Measurements from ENCODE around the gene SPRTN. TPM values are rescaled to one million over a fixed set of nuclear protein-coding genes. Genes with fewer than 3 reads are reported as not detected.

SPRTN gene
- total RNA-seq, 1 donor from 2014 or later = 14.2 TPM

- H3K36me3 ChIP-seq (ENCODE audit: control insufficient read depth, insufficient read depth, low read length) = no peaks in the 10 kb centered on the region
- FAIRE-seq = no peak
- TF ChIP-seq, protein P1, sequence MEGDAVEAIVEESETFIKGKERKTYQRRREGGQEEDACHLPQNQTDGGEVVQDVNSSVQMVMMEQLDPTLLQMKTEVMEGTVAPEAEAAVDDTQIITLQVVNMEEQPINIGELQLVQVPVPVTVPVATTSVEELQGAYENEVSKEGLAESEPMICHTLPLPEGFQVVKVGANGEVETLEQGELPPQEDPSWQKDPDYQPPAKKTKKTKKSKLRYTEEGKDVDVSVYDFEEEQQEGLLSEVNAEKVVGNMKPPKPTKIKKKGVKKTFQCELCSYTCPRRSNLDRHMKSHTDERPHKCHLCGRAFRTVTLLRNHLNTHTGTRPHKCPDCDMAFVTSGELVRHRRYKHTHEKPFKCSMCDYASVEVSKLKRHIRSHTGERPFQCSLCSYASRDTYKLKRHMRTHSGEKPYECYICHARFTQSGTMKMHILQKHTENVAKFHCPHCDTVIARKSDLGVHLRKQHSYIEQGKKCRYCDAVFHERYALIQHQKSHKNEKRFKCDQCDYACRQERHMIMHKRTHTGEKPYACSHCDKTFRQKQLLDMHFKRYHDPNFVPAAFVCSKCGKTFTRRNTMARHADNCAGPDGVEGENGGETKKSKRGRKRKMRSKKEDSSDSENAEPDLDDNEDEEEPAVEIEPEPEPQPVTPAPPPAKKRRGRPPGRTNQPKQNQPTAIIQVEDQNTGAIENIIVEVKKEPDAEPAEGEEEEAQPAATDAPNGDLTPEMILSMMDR (IDR thresholded peaks at IDR 0.05; ENCODE audit: insufficient read depth, low read length, severe bottlenecking) = no peak
- H3K4me3 ChIP-seq (ENCODE audit: low read depth, low read length) = no peak overlapping the region
- H3K27me3 ChIP-seq (ENCODE audit: control insufficient read depth, insufficient read depth, low read length) = no peaks in the 10 kb centered on the region
- no peak for DNase-seq (ENCODE audit: low read depth)
Observed at GRCh38 chr1:231312432-231312788, 25.7 kb upstream of the SPRTN start.

DNA sequence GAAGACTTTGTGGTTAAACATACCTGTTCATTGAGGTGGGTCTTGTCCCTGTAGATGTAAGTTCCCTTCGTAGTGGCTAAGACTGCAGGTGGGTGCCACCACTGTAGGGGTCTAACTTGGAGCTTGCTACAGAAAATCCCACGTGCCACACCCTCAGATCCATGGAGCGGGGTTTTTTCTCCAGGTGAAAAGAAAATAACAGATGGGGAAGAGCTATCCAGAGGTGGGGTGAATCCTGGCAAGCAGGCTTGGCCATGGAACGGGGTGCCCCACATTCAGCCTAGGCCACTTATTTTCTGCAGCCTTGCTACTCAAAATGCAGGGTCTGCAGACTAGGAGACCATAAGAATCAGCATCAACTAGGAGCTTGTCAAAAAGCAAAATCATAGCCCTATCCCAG is 24.4 kb upstream of the SPRTN start:
- DNase-seq (ENCODE audit: low read depth) (no peak), FAIRE-seq (no peak)
- Histone ChIP-seq H3K27me3 (ENCODE audit: control insufficient read depth, insufficient read depth, low read length) (no peaks in the 10 kb centered on the region), H3K4me3 (ENCODE audit: low read depth, low read length) (no peak overlapping the region), H3K36me3 (ENCODE audit: control insufficient read depth, insufficient read depth, low read length) (no peaks in the 10 kb centered on the region)
- TF ChIP-seq, protein P1 (IDR thresholded peaks at IDR 0.05; ENCODE audit: insufficient read depth, low read length, severe bottlenecking) = no peak

- FAIRE-seq (no peak), DNase-seq (ENCODE audit: low read depth) (no peak)
- TF ChIP-seq, protein P1 (IDR thresholded peaks at IDR 0.05; ENCODE audit: insufficient read depth, low read length, severe bottlenecking) = peak; percentile 52
- H3K36me3 ChIP-seq (ENCODE audit: control insufficient read depth, insufficient read depth, low read length) = no peaks in the 10 kb centered on the region
- H3K27me3 ChIP-seq (ENCODE audit: control insufficient read depth, insufficient read depth, low read length) = no peaks in the 10 kb centered on the region
- H3K4me3 ChIP-seq (ENCODE audit: low read depth, low read length) = no peak overlapping the region
Observed at GRCh38 chr1:231315887-231316286, 22.2 kb upstream of the SPRTN start.

DNA sequence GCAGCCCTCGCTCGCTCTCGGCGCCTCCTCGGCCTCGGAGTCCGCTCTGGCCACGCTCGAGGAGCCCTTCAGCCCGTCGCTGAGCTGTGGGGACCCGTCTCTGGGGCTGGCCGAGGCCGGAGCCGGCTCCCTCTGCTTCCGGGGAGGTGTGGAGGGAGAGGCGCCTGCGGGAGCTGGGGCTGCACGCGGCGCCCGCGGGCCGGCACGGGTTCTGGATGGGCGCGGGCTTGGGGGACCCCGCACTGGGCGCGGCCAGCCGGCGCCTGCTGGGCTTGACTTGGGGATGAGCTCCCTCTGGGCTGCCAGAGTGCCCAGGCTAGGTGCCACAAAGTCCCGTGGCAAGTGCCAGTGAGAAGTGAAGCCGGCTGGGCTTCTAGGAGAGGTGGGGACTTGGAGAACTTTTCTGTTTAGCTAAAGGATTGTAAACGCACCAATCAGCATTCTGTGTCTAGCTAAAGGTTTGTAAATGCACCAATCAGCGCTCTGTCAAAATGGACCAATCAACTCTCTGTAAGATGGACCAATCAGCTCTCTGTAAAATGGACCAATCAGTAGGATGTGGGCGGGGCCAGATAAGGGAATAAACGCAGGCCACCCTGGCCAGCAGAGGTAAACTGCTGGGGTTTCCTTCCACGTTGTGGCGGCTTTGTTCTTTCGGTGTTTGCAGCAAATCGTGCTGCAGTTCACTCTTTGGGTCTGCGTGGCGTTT is 20.6 kb upstream of the SPRTN start:
- H3K27me3 ChIP-seq (ENCODE audit: control insufficient read depth, insufficient read depth, low read length) = no peaks in the 10 kb centered on the region
- no peak for DNase-seq (ENCODE audit: low read depth)
- no peak for FAIRE-seq
- H3K36me3 ChIP-seq (ENCODE audit: control insufficient read depth, insufficient read depth, low read length) = no peaks in the 10 kb centered on the region
- TF ChIP-seq, protein P1 (IDR thresholded peaks at IDR 0.05; ENCODE audit: insufficient read depth, low read length, severe bottlenecking) = no peak
- no peak overlapping the region for H3K4me3 ChIP-seq (ENCODE audit: low read depth, low read length)

DNA sequence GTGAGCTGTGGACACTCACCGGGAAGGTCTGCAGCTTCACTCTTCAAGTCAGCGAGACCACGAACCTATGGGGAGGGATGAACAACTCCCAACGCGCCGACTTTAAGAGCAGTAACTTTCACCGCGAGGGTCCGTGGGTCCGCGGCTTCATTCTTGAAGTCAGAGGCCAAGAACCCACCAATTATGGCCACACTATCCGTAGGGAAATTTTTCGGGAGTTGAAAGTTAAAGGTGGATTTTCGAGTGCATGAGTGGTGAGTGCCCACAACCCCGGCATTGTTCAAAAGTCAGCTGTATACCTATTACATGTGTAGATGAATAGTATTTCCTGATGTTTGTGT is 20.1 kb upstream of the SPRTN start:
- Histone ChIP-seq H3K4me3 (ENCODE audit: low read depth, low read length) (no peak overlapping the region), H3K36me3 (ENCODE audit: control insufficient read depth, insufficient read depth, low read length) (no peaks in the 10 kb centered on the region), H3K27me3 (ENCODE audit: control insufficient read depth, insufficient read depth, low read length) (no peaks in the 10 kb centered on the region)
- TF ChIP-seq, protein P1 (IDR thresholded peaks at IDR 0.05; ENCODE audit: insufficient read depth, low read length, severe bottlenecking) = no peak
- FAIRE-seq (no peak), DNase-seq (ENCODE audit: low read depth) (no peak)

GRCh38 chr1:231318568-231318967 is 19.5 kb upstream of the SPRTN start:
- Histone ChIP-seq H3K27me3 (ENCODE audit: control insufficient read depth, insufficient read depth, low read length) (no peaks in the 10 kb centered on the region), H3K4me3 (ENCODE audit: low read depth, low read length) (no peak overlapping the region), H3K36me3 (ENCODE audit: control insufficient read depth, insufficient read depth, low read length) (no peaks in the 10 kb centered on the region)
- no peak for DNase-seq (ENCODE audit: low read depth)
- TF ChIP-seq, protein P1 (IDR thresholded peaks at IDR 0.05; ENCODE audit: insufficient read depth, low read length, severe bottlenecking) = no peak
- FAIRE-seq = no peak

Measured in bronchial epithelial cell (primary cell).